ENCODE measurements around the gene MPRIP.

DNA sequence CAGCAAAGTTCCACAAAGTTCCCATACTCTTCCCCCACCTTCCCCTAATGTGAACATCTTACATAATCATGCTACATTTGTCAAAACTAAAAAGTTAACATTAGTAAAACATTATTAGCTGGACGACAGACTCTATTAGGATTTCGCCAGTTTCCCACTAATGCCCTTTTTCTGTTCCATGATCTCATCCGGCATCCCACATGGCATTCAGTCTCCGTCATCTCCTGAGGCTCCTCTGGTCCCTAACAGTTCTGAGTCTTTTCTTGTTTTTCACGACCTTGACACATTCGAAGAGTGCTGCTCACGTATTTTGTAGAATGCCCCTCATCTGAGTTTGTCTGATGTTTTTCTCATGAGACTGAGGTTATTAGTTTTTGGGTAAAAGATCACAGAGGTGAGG, 8.8 kb upstream of the MPRIP start:
- no peak for TF ChIP-seq POLR2A (IDR thresholded peaks at IDR 0.05)
- TF ChIP-seq, protein P1, sequence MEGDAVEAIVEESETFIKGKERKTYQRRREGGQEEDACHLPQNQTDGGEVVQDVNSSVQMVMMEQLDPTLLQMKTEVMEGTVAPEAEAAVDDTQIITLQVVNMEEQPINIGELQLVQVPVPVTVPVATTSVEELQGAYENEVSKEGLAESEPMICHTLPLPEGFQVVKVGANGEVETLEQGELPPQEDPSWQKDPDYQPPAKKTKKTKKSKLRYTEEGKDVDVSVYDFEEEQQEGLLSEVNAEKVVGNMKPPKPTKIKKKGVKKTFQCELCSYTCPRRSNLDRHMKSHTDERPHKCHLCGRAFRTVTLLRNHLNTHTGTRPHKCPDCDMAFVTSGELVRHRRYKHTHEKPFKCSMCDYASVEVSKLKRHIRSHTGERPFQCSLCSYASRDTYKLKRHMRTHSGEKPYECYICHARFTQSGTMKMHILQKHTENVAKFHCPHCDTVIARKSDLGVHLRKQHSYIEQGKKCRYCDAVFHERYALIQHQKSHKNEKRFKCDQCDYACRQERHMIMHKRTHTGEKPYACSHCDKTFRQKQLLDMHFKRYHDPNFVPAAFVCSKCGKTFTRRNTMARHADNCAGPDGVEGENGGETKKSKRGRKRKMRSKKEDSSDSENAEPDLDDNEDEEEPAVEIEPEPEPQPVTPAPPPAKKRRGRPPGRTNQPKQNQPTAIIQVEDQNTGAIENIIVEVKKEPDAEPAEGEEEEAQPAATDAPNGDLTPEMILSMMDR (IDR thresholded peaks at IDR 0.05), result no peak

Data from body of pancreas (tissue), 4 donors.